ENCODE measurements around the gene BMAL2.

The BMAL2 gene

GRCh38 chr12:27345376-27345775 is 12.7 kb downstream of the BMAL2 start:
- Mint-ChIP-seq H3K4me1 (no peaks in the 10 kb centered on the region), H3K27ac (no peak overlapping the region), H3K9me3 (no peaks in the 10 kb centered on the region), H3K4me3 (no peak overlapping the region), H3K36me3 (ENCODE audit: low read depth) (no peaks in the 10 kb centered on the region), H3K27me3 (ENCODE audit: low read depth, poor library complexity) (no peaks in the 10 kb centered on the region)
- no peak for DNase-seq
- TF ChIP-seq, protein P1, sequence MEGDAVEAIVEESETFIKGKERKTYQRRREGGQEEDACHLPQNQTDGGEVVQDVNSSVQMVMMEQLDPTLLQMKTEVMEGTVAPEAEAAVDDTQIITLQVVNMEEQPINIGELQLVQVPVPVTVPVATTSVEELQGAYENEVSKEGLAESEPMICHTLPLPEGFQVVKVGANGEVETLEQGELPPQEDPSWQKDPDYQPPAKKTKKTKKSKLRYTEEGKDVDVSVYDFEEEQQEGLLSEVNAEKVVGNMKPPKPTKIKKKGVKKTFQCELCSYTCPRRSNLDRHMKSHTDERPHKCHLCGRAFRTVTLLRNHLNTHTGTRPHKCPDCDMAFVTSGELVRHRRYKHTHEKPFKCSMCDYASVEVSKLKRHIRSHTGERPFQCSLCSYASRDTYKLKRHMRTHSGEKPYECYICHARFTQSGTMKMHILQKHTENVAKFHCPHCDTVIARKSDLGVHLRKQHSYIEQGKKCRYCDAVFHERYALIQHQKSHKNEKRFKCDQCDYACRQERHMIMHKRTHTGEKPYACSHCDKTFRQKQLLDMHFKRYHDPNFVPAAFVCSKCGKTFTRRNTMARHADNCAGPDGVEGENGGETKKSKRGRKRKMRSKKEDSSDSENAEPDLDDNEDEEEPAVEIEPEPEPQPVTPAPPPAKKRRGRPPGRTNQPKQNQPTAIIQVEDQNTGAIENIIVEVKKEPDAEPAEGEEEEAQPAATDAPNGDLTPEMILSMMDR (IDR thresholded peaks at IDR 0.05), result no peak

DNA sequence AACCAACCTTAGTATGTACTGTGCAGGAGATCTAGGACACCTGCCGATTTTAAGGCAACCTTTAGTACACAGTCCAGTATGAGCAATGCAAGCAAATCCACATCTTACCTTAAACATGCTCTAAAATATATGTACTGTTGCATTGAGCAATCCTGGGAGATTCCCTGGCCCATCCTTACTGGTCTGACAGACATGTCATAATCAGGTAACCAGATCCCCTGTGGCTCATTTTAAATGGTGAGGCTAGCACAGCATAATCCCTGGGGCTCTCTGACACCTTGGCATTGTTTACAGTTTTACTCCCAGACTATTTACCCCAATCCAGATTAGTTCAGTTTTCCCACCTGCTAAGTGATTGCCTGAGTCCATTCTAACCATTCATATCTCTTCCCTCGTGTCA is 15.1 kb downstream of the BMAL2 start:
- H3K4me3 Mint-ChIP-seq, result no peak overlapping the region
- TF ChIP-seq, protein P1 (IDR thresholded peaks at IDR 0.05), result no peak
- peaks cover 2% of the 10 kb centered on the region for H3K27me3 Mint-ChIP-seq (ENCODE audit: low read depth, poor library complexity)
- no peaks in the 10 kb centered on the region for H3K9me3 Mint-ChIP-seq
- H3K36me3 Mint-ChIP-seq (ENCODE audit: low read depth), result no peaks in the 10 kb centered on the region
- no peak overlapping the region for H3K27ac Mint-ChIP-seq
- no peak for DNase-seq
- H3K4me1 Mint-ChIP-seq, result no peaks in the 10 kb centered on the region

DNA sequence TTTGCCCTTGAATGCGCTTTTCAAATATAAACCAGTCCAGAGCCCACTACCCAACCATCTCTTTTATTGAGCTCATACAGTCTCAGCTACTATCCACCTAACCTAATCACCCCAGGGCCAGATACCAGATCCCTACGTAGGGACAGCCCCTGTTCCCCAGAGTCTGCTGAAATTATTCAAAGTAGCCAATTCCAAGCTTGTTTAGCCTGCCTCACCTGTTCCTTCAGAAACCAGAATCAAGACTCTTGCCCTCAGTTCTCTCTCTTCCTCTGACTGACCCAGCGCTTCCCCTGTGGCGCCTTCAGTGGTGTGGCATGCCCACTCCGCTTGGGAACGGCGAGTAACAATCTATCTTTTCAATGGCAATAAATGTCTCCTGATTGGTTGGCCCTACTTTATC is 18.8 kb downstream of the BMAL2 start:
- no peaks in the 10 kb centered on the region for H3K9me3 Mint-ChIP-seq
- TF ChIP-seq, protein P1 (IDR thresholded peaks at IDR 0.05), result no peak
- no peaks in the 10 kb centered on the region for H3K36me3 Mint-ChIP-seq (ENCODE audit: low read depth)
- peaks cover 7% of the 10 kb centered on the region for H3K27me3 Mint-ChIP-seq (ENCODE audit: low read depth, poor library complexity)
- DNase-seq, result no peak
- no peaks in the 10 kb centered on the region for H3K4me1 Mint-ChIP-seq
- H3K4me3 Mint-ChIP-seq, result no peak overlapping the region
- H3K27ac Mint-ChIP-seq, result no peak overlapping the region

GRCh38 chr12:27355486-27355885 is 22.9 kb downstream of the BMAL2 start:
- H3K36me3 Mint-ChIP-seq (ENCODE audit: low read depth), result no peaks in the 10 kb centered on the region
- no peak overlapping the region for H3K27ac Mint-ChIP-seq
- DNase-seq, result no peak
- H3K9me3 Mint-ChIP-seq, result no peaks in the 10 kb centered on the region
- TF ChIP-seq, protein P1 (IDR thresholded peaks at IDR 0.05), result no peak
- peaks cover 10% of the 10 kb centered on the region for H3K27me3 Mint-ChIP-seq (ENCODE audit: low read depth, poor library complexity)
- H3K4me3 Mint-ChIP-seq, result no peak overlapping the region
- H3K4me1 Mint-ChIP-seq, result no peaks in the 10 kb centered on the region

- no peaks in the 10 kb centered on the region for H3K9me3 Mint-ChIP-seq
- peaks cover 10% of the 10 kb centered on the region for H3K27me3 Mint-ChIP-seq (ENCODE audit: low read depth, poor library complexity)
- H3K4me1 Mint-ChIP-seq, result no peaks in the 10 kb centered on the region
- H3K36me3 Mint-ChIP-seq (ENCODE audit: low read depth), result no peaks in the 10 kb centered on the region
- H3K4me3 Mint-ChIP-seq, result no peak overlapping the region
- no peak overlapping the region for H3K27ac Mint-ChIP-seq
- TF ChIP-seq, protein P1 (IDR thresholded peaks at IDR 0.05), result no peak
- DNase-seq, result no peak
Measured at GRCh38 chr12:27355979-27356378, 23.3 kb downstream of the BMAL2 start.

DNA sequence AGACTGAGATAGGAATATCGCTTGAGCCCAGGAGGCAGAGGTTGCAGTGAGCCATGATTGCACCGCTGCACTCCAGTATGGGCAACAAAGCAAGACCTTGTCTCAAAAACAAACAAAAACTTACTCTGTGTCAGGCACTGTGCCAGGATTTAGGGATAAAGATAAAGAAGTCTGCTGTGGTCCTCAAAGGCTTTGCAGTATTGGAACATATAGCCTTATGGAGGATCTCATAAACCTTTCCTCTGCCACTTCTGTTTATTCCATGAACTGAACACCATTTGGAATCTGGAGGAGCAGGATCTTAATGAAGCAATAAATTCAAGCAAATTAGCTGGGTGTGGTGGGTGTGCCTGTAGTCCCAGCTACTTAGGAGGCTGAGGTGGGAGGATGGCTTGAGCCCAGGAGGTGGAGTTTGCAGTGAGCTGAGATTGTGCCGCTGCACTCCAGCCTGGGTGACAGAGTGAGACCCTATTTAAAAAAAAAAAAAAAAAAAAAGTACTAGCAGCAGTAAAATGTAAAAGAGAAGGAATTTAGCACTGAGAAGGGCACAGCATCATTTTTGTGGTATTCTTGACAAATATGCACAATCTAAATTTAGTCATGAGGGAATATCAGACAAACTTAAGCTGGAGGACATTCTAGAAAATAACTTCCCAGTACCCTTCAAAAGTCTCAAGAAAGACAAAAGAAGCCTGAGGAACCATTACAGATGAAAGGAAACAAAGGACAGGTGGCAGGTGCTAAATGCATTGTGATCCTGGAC is 27.1 kb downstream of the BMAL2 start:
- Mint-ChIP-seq H3K27me3 (ENCODE audit: low read depth, poor library complexity) (peaks cover 7% of the 10 kb centered on the region), H3K27ac (no peak overlapping the region), H3K36me3 (ENCODE audit: low read depth) (no peaks in the 10 kb centered on the region), H3K4me3 (no peak overlapping the region), H3K9me3 (peaks cover 4% of the 10 kb centered on the region), H3K4me1 (no peaks in the 10 kb centered on the region)
- TF ChIP-seq, protein P1 (IDR thresholded peaks at IDR 0.05), result no peak
- DNase-seq, result no peak

Measured in nephron progenitor cell (in vitro differentiated cells).